GM12874 (cell line): Measurements from ENCODE around the gene IP6K3.

Experiments
- TF ChIP-seq, protein P1 (sequence below): IDR thresholded peaks from 2 replicates; pipeline ENCODE4 v1.5.1; 2011; ENCODE audit warnings: low read depth, mild to moderate bottlenecking, control low read depth, low read length, moderate library complexity; ENCODE audit not compliant: insufficient read depth

The IP6K3 gene

DNA sequence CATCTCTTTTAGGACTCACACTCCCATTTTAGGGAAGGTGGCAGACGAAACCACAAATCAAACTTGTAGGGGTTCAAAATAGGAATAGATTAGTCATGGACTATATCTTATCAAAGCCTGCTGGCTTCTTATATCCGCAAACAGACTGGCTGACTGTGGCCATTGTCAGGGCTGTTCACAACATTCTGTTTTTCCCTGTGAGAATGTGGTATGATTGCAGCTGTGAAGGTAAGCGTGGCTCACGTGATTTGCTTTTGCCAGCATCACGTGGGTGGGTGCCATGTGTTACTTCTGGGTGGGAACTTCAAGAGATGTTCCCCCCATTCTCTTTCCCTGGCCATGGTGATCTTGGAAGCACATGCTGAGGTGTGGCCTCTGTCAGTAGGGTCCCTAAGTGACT is 5.9 kb downstream of the IP6K3 start:
- TF ChIP-seq, protein P1, sequence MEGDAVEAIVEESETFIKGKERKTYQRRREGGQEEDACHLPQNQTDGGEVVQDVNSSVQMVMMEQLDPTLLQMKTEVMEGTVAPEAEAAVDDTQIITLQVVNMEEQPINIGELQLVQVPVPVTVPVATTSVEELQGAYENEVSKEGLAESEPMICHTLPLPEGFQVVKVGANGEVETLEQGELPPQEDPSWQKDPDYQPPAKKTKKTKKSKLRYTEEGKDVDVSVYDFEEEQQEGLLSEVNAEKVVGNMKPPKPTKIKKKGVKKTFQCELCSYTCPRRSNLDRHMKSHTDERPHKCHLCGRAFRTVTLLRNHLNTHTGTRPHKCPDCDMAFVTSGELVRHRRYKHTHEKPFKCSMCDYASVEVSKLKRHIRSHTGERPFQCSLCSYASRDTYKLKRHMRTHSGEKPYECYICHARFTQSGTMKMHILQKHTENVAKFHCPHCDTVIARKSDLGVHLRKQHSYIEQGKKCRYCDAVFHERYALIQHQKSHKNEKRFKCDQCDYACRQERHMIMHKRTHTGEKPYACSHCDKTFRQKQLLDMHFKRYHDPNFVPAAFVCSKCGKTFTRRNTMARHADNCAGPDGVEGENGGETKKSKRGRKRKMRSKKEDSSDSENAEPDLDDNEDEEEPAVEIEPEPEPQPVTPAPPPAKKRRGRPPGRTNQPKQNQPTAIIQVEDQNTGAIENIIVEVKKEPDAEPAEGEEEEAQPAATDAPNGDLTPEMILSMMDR = no peak

DNA sequence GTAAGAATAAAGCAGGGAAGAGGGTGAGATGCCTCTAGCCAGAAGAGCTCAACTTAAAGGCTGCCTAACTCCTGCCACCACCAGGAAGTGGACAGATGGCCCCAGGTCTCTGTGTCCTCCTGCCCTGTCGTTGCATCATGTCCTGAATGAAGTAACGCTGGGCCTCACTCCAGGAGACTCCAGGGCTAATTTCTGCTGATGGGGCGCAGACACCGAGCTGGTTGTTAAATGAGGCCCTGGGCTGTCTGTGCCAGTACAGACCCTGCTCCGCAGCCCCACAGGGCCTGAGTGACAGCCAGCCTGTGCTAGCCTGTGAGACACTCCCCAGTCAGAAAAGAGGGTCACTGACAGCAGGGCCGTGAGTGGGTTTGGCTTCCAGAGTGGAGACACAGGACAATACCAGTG is 6.5 kb downstream of the IP6K3 start:
- TF ChIP-seq, protein P1 = no peak

DNA sequence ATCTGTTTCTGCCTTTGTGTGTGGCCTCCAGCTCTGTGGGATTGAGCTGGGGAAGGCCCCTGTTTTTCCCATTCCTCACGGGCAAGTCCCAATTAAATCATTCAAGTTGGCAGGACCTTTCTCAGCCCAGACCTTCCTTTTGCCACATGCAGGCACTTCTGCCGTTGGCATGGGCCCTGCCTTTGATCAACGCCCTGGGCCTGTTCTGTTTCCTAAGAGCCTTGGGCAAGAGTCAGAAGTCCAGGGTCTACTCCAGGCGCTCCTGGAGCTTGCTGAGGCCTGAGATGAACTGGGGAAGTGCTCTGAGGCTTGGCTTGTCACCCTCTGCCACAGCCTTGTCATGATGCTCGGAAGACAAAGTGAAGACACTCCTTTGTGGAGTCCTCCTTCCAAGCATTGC is 7.1 kb downstream of the IP6K3 start:
- TF ChIP-seq, protein P1 = no peak

DNA sequence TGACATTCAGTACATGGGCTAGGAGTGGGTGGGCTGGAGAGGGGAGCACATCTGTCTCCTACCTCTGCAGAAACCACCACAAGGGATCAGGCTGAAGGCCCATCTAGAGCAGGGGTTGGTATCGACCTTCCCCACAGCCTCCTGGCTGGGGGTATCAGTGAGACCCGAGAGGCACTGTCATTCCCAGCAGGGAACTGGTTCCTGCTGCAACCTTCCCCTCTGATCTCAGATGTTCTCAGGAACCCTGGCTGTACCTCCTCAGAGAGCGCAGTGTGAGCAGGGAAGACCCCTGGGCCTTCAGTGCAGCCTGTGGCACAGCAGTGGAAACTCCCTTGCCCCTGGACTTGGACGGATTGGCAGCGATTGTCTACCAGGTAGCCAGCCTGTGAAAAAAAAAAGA is 7.8 kb downstream of the IP6K3 start:
- TF ChIP-seq, protein P1 = no peak

DNA sequence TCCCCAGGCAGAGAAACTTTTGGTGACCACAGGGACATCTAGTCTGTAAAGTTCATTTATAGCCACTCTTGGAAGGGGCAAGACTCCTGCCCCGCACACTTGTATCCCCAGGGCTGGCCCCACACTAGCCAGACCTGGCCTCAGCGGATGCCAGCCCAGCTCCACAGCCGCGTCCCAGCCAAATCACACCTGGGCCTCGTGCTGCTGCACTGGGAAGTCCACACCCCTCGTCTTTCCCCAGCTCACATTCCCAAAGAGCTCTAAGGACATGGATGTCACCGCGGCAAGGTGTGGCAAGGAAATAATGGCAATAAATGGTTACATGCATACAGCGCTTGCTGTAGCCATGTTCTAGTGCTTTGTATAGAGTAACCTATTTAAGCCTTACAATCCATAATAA is 8.6 kb downstream of the IP6K3 start:
- TF ChIP-seq, protein P1 = no peak

DNA sequence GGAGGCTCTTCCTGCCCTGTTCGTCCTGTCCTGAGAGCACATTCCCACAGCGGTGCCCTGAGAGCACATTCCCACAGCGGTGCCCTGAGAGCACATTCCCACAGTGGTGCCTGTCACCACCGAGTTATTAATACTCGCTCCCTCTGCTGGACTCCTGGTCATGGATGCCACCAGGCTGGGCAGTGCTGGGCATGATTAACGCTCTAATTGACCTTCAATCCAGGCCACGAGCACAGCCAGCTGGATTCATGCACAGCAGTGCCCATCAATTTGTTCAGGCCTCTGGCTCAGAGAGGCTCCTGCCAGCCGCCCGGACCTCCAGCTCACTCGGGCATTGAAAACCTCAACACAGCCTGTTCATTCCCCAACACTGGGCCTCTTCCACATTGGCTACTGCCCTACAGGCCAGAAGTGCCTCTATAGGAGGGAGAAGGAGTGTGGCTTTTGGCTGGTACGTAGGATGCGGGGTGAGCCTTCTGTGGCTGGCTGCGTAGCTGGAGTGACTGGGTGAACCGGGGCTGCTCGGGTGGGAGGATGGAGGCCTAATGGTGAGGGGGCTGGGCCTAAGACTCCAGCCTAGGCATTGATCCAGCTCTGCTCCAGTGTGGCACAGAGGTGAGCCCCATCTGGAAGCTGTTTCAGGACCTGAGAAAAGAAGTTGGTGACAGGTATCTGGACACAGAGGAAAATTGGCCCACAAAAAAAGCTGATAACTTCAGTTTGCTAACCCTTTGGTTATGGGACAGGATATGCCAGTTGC is 9.3 kb downstream of the IP6K3 start:
- TF ChIP-seq, protein P1 = no peak

DNA sequence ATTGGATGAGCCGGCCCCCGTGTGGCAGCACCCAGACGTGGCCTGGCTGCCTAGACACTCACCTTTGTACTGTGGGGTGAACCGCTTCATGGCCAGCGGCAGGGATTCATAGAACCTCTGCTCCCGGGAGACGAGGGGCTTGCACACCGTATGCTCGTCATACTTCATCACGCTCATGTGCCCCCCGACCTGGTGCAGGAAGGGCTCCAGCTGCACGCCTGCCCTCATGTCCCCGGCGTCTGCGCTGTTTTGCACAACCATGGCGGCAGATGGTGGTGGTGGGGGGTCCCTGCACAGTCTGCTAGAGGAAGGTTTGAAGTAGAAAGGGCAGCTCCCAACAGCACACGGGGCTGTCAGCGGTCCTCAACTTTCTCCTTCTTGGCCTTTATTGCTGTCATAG is 11.5 kb downstream of the IP6K3 start:
- TF ChIP-seq, protein P1 = no peak

DNA sequence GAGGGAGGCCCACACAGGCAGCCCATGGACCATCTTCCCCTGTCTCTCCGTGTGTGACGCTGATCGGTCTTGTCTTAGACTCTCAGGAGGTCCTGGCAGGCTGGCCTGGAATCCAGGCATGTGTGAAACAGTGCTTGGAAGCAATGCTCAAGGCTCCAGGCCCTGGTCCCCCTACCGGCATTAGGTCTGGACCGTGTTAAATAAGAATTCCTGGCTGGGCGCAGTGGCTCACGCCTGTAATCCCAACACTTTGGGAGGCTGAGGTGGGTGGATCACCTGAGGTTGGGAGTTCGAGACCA is 13.0 kb downstream of the IP6K3 start:
- TF ChIP-seq, protein P1 = no peak
